ENCODE measurements around the gene HTT.

HTT gene

DNA sequence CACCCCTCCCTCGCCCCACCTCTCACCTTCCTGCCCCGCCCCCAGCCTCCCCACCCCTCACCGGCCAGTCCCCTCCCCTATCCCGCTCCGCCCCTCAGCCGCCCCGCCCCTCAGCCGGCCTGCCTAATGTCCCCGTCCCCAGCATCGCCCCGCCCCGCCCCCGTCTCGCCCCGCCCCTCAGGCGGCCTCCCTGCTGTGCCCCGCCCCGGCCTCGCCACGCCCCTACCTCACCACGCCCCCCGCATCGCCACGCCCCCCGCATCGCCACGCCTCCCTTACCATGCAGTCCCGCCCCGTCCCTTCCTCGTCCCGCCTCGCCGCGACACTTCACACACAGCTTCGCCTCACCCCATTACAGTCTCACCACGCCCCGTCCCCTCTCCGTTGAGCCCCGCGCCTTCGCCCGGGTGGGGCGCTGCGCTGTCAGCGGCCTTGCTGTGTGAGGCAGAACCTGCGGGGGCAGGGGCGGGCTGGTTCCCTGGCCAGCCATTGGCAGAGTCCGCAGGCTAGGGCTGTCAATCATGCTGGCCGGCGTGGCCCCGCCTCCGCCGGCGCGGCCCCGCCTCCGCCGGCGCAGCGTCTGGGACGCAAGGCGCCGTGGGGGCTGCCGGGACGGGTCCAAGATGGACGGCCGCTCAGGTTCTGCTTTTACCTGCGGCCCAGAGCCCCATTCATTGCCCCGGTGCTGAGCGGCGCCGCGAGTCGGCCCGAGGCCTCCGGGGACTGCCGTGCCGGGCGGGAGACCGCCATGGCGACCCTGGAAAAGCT, at the start of gene HTT, which contains the start of gene HTT-AS:
HTT (plus strand) TSS at position 604 of the 768 bp plus-strand sequence; CDS start at position 749, 145 bp downstream.
HTT-AS (minus strand) TSS at position 461 of the 768 bp plus-strand sequence.
- DNase-seq, result peak; percentile 97

DNA sequence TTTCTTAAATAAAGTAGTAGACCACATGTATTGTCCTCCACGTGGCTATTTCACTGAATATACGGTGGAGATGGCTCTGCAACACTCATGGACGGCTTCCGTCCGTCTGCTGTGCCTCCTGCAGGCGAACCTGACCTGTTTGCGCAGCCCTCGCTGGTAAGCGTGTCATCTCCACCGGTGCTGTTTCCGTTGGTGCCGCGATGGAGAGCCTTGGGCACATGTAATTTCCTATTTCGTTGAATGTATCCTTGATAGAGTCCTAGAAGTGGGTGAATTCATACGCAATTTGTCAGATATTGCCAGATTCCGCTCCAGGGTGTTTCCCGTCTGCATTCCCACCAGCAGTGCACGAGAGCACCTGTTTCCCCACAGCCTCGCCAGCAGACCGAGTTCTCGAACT, 48.6 kb upstream of the HTT start:
- DNase-seq, result no peak

DNA sequence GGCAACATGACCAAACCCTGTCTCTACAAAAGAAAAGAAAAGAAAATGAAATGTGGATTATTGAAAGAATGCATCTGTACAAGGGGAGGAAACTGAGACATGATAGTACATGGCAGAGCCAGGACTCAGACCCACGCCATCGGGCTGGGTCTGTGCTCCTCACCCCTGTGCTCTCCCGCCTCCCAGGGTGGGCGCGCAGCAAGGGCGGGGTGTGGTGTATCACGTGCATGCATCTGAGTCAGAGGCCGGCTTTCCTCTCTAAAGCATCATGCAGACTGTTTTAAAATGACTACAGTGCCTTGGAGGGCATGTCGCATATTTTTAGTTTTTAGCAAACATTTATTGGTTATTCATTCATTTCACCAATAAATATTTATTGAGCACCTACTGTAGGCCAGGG, 47.9 kb upstream of the HTT start:
- peak; percentile 24 for DNase-seq

DNA sequence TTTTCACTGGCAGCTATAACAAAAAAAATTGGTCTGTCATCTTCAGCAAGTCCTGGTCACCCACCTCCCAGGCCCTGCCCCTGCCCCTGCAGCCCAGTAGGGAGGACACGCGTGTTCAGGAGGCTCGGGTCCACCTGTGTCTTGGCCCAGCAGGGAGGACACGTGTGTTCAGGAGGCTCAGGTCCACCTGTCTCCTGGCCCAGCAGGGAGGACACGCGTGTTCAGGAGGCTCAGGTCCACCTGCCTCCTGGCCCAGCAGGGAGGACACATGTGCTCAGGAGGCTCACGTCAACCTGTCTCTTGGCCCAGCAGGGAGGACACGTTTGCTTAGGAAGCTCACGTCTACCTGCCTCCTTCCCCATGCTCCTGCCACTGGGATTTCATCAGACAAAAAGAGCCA, 45.0 kb upstream of the HTT start:
- no peak for DNase-seq

DNA sequence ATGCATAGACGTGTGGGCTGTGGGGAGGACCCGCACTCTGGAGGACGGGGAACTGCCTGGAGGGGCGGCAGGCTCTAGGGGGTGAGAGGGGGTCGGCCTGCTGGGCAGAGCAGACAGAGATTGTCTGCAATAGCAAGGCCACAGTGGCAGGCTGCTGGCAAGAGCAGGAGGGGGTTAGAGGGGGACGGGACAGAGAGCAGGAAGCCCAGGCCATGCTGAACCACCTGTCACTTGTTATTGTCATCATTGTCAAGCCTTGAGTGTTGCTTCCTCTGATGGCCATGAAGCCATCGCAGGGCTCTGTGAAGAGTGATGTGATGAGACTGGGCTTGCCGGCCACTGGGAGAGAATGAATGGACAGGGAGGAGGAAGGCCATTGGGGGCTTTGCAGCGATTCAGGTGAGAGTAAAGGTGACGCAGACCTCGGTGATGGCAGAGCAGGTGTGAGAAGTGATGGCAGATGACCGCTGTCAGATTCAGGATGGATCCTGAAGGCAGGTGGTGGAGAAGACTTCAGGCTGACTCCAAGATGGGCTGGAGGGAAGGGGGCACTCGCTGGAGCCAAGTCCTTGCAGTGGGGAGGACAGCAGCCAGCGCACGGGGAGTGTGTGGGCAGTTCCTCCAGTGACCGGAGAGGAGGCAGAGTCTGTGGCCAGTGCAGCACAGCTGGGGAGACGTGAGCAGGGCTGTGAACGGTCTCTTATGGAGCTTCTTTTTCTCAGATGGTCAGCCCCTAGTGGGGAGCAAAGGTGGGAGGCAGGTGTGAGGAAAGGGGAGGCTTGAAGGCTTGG, 43.7 kb upstream of the HTT start:
- no peak for DNase-seq

DNA sequence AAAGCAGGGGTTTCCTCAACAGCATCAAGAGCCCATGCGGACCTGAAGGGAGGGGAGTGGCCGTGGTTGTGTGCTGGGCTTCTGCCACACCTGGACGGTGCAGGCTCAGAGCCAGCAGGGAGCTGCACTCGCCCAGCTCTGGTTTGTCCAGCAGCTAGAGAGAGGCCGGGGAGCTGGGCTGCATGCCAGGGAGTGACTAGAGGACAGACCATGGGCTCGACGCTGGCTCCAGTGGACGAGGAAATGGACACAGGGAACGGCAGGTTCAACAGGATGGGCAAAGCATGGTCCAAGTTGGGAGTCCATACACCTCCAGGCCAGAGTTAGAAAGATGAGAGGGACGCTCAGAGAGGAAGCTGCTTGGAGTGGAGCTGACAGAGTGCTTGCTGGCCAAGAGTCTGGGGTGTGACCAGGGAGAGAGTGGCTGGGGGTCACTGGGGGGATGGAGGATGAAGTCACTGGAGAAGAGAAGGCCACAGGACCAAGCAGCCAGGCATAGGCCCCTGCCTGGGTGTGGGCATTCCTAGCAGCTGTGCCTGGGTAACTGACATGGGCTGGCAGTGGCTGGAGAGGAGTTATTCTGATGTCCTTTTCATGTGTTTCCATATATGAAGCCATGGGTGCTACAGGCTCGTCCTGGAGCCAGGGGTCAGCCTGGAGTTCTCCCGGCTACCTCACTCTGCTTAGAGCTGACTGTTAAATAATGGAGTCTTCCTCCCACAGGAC, 43.0 kb upstream of the HTT start:
- DNase-seq, result no peak

DNA sequence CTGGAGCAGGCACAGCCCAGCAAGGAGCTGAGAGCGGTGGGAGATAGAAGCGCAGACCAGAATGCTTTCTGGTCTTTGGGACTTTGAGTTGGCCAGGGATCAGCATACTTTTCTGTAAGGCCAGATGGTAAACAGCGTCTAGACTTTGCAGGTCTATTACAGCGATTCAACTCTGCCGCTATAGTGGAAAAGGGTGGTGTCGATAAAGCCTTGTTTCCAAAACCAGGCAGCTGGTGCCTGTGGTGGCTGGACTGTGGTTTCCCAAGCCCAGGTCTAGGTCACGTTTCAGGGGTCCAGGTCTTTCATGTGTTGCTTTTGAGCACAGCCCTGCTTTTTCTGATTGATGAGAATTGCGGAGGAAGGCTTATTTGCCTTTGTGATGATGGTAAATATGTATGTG, 40.2 kb upstream of the HTT start:
- no peak for DNase-seq

DNA sequence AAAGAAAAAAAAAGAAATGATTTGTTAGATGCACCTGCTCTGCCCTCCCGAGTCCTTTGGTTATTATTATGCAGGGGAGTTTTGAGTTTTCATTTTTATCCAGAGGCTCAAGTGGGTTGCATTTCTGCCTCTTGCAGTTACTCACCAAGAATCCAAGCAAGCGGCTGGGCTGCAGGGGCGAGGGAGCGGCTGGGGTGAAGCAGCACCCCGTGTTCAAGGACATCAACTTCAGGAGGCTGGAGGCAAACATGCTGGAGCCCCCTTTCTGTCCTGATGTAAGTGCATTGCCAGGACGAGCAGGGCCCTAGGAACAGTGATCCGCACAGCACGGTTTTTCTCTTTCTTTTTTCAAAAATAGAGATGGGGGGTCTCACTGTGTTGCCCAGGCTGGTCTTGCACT, 39.2 kb upstream of the HTT start:
- no peak for DNase-seq

DNA sequence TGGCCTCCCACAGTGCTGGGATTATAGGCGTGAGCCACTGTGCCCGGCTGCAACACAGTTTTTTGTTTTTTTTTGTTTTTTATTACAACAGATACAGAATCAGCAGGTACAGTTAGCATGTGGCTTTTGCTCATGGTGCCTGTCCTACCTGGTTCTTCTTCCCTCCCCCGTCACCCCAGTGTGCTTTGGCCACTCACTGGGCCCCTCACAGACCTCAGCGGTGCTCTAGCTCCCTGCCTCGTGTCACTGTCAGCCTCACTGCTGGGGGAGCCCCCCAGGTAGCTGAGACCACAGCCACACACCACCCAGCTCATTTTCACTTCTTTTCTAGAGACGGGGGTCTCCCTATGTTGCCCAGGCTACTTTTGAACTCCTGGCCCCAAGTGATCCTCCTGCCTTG, 38.8 kb upstream of the HTT start:
- DNase-seq, result no peak

DNA sequence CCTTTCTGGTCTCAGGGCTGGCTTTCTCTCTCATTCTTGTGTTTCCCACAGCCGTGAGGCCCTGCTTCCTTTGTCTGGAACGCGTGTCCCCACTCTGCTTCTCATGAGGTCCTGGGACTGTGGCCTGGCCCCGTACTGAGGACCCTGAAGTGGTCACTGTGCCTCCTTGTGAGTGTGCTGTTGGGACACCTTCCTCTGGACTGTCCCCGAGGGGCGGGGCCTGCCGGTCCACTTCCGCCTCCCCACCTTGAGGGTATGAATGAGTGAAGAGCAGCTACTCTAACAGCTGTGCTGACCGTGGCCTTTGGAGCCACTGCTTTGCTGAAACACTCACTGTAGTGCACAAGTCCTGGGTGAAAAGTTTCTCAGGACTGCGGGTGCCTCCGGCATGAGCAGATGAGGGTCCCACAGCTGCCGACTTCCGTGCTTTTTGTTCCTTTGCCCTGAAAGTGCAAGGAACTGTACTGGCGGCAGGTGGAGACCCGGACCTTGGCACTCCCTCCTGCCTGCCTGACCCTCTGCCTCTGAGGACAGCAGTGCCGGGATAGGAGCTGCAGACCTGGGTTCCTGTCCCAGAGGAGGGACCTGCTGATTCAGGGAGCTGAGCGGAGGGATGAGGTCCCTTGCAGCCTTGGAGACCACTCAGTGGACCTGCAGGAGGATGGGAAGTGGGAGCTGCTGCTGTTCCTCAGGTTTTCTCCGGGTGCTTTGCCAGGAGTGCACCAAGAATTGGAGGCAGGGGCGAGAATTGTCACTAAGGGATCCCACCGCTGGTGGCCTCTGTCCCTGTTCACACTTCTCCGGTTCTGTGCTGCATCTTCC, 38.1 kb upstream of the HTT start:
- no peak for DNase-seq

DNA sequence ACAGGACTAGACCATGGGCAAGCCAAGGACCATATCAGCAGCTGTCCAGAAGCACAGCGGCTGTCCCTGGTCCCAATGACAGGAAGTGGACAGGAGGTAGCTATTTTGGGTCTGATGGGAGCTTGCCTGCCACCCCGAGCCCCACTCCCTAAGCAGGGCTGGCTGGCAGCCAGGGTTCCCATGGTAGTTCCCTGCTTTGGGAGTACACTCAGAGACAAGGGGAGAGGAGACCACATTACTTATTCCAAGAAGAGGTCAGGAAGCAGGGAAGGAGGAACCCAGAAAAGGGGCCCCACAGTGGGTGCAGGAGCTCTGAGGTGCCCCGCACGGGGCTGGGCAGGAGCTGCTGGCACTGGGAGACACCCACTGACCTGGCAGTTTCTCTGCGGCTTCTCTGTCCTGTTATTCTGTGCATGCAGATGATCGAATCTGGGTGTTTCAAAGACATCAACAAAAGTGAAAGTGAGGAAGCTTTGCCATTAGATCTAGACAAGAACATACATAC, 36.5 kb upstream of the HTT start:
- DNase-seq, result peak; percentile 72

DNA sequence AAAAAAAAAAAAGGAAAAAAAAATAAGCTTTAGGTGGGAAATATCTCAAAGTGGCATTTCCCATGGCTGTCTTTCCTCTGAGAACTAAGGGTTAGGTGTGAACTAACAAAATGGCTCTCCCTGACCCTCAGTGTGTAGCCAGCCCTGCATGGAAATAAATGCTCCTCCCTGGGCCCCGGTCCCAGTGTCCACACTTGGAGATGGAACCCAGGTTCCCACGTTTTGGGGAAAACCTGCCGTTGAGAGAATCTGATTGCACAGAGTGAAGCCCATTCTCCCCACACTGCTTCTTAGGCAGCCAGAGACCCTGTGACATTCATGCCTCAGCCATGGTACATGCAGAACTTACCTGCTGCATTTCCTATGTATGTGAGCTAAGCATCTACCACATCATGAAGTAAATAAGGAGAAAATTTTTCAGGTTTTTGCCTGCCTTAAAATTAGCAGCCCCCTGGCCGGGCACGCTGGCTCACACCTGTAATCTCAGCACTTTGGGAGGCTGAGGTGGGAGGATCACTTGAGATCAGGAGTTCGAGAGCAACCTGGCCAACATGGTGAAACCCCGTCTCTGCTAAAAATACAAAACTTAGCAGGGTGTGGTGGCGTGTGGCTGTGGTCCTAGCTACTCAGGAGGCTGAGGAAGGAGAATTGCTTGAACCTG, 34.6 kb upstream of the HTT start:
- DNase-seq, result no peak

DNA sequence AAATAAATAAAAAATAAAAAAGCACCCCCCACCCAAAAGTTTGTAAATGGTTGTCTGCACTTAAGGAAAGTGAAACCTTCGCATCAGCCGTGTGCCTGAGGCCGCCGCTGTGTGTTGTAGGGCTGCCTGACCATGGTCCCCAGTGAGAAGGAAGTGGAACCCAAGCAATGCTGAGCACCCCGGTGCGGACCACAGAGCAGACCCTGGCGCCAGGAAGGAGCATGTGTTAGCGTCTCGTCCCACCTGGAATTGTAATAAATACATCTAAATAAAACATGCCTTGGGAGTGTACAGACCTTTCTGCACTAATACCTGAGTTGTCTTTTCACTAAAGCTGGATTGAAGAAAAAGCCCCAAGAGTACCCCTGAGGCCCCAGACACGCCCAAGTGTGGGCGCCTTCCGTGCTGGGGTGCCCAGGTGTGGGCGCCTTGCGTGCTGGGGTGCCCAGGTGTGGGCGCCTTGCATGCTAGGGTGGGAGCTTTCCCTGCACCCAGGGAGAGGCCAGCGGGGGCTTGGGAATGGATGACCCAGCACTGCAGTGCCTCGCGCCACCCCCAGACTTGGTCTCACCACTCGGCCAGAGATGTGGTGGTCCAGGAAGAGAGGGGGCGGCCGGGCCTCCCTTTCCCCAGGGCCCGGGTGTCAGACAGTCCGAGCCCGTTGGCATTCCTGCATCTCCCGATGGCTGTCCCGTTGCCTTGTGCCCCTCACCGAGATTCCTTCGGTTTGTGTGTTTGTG, 33.9 kb upstream of the HTT start:
- no peak for DNase-seq

DNA sequence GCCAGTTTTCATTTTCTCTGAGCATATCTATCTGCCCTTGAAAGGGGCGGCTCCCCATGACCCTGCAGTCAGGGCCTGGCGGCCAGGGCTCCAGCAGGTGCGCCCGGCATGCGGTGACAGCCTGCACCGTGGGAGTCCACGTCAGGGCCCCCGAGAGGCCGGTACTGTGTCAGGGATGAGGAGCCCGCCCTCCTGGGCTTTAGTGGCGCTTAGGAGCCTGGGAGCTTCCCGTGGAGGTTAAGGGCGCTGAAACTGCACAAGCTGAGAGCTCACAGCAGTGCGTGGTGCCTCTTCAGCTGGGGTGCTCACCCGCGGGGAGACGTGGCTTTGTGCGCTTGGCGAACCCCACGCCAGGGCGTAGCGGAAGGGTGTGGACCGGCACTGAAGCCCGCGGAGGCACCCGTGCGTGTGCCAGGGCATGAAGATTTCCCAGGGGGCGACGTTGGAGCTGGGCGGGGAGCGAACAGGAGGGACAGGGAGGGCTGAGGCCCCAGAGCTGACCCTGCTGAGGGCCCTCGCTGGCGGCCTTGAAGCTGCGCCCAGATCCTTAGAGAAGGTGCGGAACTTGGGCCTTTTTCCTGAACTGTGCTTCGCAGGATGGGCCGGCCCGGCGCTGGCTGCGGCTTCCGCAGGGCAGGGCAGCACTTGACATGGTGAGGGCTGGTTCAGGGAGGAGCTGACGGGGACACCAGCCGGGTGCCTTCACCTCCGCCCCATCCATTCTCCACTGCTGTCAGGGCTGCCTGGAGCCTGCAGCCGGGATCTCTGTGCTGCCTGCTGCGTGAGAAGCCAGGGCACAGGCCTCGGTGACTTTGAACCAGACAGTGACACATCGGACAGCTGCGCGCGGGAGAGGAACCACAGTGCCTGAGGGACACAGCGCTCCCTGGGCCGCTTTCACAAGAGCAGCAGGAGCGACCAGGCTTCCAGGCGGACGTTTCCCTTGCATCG, 33.0 kb upstream of the HTT start:
- DNase-seq, result peak; percentile 67

DNA sequence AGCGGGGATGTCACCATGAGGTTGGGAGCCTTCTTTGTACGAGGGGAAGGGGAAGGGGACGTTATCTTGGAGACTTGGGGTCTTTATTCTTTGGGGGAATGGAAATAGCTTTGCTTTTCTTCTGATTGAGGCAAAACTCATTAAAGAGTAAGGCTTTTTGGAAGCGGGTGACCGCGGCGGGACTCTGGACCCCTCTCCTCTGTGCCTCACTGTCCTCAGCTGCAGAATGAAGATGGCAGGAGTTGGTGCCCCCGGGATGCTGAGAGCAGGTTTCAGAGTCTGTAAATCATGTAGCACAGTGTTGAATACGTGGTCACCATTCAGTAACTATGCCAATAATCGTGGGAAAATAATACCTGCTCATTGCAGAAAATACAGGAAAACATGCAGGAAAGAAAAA, 32.3 kb upstream of the HTT start:
- DNase-seq, result no peak

DNA sequence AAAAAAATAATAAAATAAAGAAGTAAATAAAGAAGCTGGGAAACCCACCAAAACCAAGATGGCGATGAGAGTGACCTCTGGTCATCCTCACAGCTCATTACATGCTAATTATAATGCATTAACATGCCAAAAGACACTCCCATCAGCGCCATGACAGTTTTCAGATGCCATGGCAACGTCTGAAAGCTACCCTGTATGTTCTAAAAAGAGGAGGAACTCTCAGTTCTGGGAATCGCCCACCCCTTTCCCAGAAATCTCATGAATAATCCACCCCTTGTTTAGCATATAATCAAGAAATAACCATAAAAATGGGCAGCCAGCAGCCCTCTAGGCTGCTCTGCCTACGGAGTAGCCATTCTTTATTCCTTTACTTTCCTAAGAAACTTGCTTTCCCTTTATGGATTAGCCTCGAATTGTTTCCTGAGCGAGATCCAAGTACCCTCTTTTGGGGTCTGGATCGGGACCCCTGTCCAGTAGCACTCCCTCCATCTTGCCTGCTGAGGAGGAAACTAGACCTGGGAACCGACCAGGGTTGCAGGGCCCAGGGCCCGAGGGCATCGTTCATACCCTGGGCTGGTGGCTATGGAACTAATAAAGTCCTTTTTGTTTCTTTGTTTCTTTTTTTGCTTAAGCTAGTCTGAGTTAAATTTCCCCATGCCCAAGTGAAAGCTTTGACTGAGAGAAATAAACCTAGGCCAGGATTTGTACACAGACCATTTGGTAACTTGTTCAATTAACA, 31.0 kb upstream of the HTT start:
- peak; percentile 18 for DNase-seq

DNA sequence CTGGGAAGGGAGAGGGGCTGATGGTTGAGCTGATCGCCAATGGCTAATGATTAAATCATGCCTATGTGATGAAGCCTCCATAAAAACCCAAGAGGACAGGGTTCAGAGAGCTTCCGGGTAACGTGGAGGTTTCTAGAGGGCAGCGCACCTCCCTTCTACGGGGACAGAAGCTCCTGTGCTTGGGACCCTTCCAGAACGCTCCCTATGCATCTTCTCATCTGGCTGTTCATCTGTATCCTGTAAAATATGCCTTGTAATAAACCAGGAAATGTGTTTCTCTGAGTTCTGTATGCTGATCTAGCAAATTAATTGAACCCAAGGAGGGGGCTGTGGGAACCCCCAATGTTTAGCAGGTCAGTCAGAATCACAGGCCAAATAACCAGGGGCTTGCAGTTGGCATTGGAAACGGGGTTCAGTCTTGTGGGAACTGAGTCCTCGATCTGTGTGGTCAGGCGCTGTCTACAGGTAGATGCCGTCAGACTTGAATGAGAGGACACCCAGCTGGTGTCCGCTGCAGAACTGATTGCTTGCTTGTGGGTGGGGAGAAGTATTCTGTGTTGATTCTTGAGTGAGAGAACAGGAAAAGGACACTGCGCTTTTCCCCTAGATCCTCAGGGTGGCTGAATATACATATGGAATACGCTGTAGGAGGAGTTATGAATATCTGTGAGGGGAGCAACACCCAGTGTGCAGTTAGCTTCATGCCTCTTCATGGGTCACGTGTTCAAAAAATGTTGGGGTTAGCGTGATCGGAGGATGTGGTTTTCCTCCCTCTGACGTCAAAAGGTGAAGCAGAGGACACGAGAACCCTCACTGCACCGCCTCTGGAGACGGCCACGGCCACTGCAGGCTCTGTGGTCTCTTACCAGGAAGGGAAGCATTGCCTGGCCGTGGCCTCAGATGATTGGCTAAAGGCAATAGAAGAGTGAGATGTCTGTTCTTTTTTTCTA, 29.3 kb upstream of the HTT start:
- peak; percentile 82 for DNase-seq

DNA sequence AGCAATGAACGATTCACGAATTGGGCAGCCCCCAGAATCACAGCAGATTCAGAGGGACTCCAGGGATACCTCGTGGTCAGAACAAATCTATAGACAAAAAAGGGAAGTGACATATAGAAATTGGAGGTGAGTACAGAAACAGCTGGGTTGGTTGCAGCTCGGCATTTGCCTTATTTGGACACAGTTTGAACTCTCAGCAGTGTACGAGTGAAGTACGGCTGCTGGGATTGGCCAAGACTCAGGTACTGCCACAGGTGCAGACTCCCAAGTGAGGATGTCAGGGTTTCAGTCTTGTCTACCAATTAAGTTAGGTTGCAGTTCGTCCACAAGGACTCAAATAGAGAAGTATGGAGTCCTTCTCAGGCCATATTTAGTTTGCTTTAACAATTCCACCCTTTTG, 28.3 kb upstream of the HTT start:
- DNase-seq, result peak; percentile 32
